Epithelial cell of esophagus (primary cell): ENCODE measurements around the gene NCSTN.
A peak's percentile ranks its signal among the peaks of the same experiment; 100 is the strongest.

Source experiments
- DNase-seq: peaks from one replicate; pipeline ENCODE4 v3.0.0; 2010; ENCODE audit warnings: low read depth
- H3K4me3 ChIP-seq: 2 replicates; pipeline ENCODE4 v1.5.1; 2011; ENCODE audit warnings: mild to moderate bottlenecking, low read length, control low read depth
- TF ChIP-seq, protein P1 (sequence below): IDR thresholded peaks from 2 replicates; pipeline ENCODE4 v1.5.1; 2011; ENCODE audit warnings: low read depth, mild to moderate bottlenecking, low read length, control low read depth, inconsistent platforms; ENCODE audit not compliant: insufficient read depth; ENCODE audit errors: missing control alignments

The NCSTN gene

DNA sequence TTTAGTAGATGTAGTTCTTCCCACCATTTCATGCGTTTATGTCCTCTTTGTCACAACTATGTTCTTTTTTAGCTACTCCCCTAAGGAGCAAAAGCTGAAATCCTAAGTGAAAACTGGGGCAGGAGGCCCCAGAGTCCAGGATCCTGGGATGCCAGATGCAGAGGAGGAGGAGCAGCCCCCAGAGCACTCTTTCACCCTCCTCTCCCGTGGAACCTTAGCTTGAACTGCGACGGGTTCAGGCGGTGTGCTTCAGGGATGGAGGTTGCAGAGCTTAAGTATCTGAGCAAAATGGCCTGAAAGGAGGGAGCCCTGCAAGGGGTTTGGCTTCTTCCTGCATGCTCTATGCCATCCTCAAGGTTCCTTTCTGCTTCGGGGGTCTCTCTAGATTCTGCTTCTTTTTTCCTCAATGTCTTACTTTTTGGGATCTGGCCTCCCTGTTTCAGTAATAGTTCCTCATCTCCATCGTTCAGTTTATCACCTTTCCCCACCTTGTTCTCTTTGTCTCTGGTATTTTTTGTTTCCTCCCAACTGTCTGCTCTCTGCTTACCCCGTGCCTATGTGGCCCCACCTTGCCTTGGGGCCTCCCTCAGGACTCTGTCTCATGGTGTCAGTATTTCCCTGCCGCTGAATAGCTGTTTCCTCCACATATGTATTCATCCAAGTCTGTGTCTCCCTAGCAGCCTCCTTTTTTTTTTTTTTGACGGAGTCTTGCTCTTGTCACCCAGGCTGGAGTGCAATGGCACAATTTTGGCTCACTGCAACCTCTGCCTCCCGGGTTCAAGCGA, 21.0 kb downstream of the NCSTN start:
- DNase-seq: peak; percentile 38
- no peak overlapping the region for H3K4me3 ChIP-seq
- TF ChIP-seq, protein P1, sequence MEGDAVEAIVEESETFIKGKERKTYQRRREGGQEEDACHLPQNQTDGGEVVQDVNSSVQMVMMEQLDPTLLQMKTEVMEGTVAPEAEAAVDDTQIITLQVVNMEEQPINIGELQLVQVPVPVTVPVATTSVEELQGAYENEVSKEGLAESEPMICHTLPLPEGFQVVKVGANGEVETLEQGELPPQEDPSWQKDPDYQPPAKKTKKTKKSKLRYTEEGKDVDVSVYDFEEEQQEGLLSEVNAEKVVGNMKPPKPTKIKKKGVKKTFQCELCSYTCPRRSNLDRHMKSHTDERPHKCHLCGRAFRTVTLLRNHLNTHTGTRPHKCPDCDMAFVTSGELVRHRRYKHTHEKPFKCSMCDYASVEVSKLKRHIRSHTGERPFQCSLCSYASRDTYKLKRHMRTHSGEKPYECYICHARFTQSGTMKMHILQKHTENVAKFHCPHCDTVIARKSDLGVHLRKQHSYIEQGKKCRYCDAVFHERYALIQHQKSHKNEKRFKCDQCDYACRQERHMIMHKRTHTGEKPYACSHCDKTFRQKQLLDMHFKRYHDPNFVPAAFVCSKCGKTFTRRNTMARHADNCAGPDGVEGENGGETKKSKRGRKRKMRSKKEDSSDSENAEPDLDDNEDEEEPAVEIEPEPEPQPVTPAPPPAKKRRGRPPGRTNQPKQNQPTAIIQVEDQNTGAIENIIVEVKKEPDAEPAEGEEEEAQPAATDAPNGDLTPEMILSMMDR: no peak

DNA sequence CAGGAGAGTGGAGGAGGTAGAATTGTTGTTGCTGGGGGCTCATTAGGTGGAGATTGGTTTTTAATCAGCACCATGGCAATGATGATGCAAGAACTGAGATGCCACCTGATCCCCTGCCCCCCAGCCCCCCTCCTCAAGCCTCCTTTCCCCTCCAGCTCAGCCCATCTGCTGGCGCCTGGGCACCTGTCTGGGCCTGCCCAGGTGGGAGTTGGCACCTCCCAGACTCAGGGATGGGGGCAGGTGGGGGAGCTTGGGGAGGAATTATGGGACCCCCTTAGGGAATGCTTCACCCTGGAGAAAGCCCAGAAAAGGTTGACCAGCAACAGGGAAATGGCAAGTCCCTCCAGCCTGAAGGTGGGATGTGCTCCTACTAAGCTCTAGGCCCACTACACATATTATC, 22.1 kb downstream of the NCSTN start:
- TF ChIP-seq, protein P1: no peak
- DNase-seq: no peak
- H3K4me3 ChIP-seq: no peak overlapping the region

DNA sequence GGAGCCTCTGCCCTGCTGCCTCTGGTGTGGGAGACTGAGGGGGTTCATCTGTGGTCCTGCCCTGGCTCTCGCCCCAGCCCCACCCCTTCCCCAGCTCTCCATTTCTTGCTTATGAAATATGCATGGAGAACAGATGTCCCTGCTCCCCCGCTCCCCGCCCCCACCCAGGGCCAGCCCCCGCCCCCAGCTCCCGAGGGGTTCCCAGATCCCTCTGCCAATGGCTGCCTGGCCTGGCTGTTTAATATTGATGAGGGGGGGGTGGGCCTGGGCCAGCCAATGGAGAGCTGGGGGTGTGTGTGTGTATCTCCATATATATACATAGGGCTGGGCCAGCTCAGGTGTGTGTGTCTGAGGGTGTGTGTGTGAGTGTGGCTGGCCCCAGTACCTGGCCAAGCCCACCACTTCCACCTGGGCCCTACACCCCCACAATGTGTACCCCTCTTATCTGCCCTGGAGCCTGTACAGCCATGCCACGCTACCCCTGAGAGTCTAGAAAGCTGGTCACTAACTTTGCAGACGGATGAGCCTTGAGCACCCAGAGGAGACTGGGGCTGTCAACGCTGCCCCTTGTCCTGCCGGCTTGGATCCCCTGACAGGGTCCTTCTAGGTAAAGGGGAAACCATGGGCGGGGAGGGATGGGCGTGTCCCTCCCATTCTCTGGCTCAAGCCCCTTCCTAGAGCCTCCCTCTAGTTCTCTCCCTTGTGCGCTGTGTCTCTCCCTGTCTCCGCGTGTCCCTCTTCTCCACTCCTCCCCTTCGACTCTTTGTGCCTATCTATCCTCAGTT, 23.7 kb downstream of the NCSTN start, which contains the start of gene NHLH1:
TSS of gene NHLH1 (plus strand) at position 341 of the 785 bp plus-strand sequence. CDS start 3,661 bp downstream, outside the sequence.
- no peak for DNase-seq
- TF ChIP-seq, protein P1: no peak
- no peak within 1 kb of the TSS for H3K4me3 ChIP-seq

DNA sequence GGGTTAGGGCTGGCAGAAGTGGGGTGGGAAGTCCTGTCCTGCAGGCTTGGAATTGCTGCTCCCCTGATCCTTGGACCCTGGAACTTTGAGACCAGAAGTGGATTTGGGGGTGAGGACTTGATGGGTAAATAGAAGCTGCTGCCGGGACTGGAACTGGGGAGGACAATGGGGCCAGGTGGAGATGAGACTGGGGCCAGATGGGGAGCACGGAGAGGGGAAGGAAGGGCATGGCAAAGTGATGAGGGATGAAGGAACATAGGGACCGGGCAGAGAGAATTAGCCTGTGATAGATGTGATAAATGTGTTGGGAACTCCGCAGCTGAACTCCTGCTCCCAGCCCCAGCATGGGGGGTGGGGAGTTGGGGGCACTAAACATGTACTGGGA, 24.3 kb downstream of the NCSTN start:
- TF ChIP-seq, protein P1: no peak
- no peak overlapping the region for H3K4me3 ChIP-seq
- no peak for DNase-seq

DNA sequence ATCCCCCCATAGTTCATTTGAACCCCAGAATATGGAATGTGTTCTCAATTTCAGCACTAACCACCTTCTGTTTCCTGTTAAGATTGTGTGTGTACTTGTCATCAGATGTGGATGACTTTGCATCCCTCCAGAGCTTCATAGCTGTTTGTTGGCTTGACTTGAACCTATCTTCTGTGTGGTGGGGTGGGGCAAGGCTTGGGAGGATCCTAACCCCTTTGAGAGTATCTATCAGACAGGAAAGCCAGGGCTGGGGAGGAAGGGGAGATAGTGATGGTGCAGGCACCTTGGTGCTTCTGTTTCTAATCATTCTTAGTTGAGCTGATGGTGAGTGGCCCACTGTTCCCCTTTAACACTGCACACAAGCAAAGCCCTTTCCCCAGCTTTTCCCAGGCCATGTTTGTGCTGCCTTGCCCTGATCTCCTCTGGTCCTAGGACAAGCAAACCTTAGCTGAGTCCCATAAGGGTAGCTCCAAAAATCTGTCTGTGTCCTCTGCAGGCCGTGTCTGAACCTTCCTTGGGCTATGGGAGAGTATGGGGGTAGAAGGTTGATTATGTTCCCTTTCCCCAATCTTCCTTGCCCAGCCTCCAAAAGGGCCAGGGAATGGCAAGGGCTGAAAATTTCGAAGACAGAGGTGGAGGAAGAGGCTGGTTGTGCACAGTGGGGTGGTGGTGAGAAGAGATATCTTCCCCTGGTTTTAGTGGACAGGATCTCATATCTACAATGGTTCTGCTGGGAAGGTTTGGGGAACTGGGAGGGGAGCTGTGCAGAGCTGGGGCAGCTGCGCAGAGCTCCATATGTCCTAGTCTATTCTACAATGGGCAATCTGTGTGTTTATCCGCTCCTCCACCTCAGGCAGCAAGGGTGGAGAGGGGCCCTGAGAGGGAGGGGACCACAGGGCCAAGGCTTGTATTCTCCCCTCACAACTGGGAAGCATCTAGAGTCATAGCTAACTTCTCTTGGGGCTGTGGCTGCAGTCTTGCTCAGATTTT, 25.0 kb downstream of the NCSTN start:
- H3K4me3 ChIP-seq: no peak overlapping the region
- TF ChIP-seq, protein P1: no peak
- no peak for DNase-seq

DNA sequence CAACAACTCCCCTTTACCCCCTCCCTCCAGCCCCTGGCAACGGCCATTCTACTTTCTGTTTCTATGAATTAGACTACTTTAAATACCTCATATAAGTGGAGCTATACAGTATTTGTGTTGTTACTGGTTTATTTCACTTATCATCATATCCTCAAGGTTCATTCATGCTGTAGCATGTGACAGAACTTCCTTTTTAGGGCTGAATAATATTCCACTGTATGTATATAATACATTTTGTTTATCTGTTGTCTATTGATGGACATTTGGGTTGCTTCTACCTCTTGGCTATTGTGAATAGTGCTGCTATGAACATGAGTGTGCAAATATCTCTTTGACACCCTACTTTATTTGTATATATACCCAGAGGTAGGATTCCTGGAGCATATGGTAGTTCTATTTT, 25.9 kb downstream of the NCSTN start:
- H3K4me3 ChIP-seq: no peak overlapping the region
- DNase-seq: no peak
- TF ChIP-seq, protein P1: no peak
